ENCODE data around the gene TRPM2. TPM values are rescaled to one million over a fixed set of nuclear protein-coding genes. Genes with fewer than 3 reads are reported as not detected.
A peak's percentile ranks its signal among the peaks of the same experiment; 100 is the strongest.

Gene TRPM2
- total RNA-seq, 2 experiments from 2014 or later, result 1.9 to 2.9 TPM

DNA sequence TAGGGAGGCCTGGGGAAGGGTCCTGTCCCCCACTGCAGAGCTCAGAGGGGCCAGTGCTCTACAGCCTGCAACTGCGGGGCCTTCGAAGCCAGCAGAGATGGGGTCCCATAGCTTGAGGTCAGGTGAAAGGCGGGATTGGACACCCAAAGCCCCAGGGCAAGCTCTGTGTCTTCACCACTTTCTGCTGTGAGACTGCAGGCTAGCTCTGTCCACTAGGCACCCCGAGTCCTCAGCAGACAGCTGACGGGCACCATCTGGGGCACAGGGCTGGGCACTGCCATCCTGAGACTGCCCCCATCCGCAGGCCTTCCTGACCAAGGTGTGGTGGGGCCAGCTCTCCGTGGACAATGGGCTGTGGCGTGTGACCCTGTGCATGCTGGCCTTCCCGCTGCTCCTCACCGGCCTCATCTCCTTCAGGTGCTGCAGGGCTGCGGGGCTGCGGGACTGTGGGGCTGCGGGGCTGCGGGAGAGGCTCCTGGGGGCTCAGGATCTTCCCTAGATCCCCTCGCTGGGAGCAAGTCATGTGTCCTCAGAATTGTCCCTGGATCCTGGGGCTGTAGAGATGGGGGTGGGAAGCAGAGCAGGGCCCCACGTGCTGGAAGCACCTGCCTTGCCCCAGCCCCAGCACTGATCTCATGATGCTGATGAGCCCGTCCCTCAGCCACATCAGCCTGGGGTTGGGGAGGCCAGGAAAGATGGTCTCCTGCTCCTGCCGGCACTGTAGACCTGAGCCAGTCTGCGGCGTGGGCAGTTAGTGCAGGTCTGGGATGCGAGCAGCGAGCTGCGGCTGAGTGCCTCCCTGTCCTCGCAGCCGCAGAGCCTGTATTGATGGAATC is 46.8 kb downstream of the TRPM2 start:
- intact Hi-C loops (cut with DNase I, micrococcal nuclease), result no loop called here
- no peaks in the 10 kb centered on the region for H3K27me3 Mint-ChIP-seq
- DNase-seq (no peak), ATAC-seq (ENCODE audit: poor library complexity) (no peak)
- CTCF ChIA-PET, result no interaction called here
- H3K9me3 Mint-ChIP-seq, result no peaks in the 10 kb centered on the region
- H3K27ac ChIP-seq (ENCODE audit: low read depth in 1 of 2, low read length in 2 of 2), result no peak overlapping the region
- no peak overlapping the region for H3K4me3 Mint-ChIP-seq
- no peaks in the 10 kb centered on the region for H3K4me1 Mint-ChIP-seq (ENCODE audit: low read depth)
- no peaks in the 10 kb centered on the region for H3K36me3 ChIP-seq (ENCODE audit: insufficient read depth, low read length)
- H3K9me3 ChIP-seq (ENCODE audit: control insufficient read depth in 1 of 2, insufficient read depth in 1 of 2, low read length in 2 of 2), result peaks cover 0 to 2% of the 10 kb centered on the region in 2 experiments
- no peak overlapping the region for H3K4me3 ChIP-seq (ENCODE audit: low read length)
- H3K36me3 Mint-ChIP-seq (ENCODE audit: low read depth), result no peaks in the 10 kb centered on the region
- H3K27me3 ChIP-seq (ENCODE audit: control insufficient read depth in 1 of 2, insufficient read depth in 2 of 2, low read length in 2 of 2), result no peaks in the 10 kb centered on the region
- POLR2A ChIA-PET, result no interaction called here
- TF ChIP-seq, protein P1, sequence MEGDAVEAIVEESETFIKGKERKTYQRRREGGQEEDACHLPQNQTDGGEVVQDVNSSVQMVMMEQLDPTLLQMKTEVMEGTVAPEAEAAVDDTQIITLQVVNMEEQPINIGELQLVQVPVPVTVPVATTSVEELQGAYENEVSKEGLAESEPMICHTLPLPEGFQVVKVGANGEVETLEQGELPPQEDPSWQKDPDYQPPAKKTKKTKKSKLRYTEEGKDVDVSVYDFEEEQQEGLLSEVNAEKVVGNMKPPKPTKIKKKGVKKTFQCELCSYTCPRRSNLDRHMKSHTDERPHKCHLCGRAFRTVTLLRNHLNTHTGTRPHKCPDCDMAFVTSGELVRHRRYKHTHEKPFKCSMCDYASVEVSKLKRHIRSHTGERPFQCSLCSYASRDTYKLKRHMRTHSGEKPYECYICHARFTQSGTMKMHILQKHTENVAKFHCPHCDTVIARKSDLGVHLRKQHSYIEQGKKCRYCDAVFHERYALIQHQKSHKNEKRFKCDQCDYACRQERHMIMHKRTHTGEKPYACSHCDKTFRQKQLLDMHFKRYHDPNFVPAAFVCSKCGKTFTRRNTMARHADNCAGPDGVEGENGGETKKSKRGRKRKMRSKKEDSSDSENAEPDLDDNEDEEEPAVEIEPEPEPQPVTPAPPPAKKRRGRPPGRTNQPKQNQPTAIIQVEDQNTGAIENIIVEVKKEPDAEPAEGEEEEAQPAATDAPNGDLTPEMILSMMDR (IDR thresholded peaks at IDR 0.05), result no peak
- no peak overlapping the region for H3K27ac Mint-ChIP-seq
- H3K4me1 ChIP-seq (ENCODE audit: insufficient read depth, low read length), result no peaks in the 10 kb centered on the region

- Mint-ChIP-seq H3K36me3 (ENCODE audit: low read depth) (no peaks in the 10 kb centered on the region), H3K27ac (no peak overlapping the region), H3K4me3 (no peak overlapping the region), H3K9me3 (no peaks in the 10 kb centered on the region), H3K27me3 (no peaks in the 10 kb centered on the region), H3K4me1 (ENCODE audit: low read depth) (no peaks in the 10 kb centered on the region)
- DNase-seq (no peak), ATAC-seq (ENCODE audit: poor library complexity) (no peak)
- ChIA-PET CTCF (no interaction called here), POLR2A (no interaction called here)
- intact Hi-C loops (cut with DNase I, micrococcal nuclease), result no loop called here
- Histone ChIP-seq H3K4me3 (ENCODE audit: low read length) (no peak overlapping the region), H3K27ac (ENCODE audit: low read depth in 1 of 2, low read length in 2 of 2) (no peak overlapping the region), H3K9me3 (ENCODE audit: control insufficient read depth in 1 of 2, insufficient read depth in 1 of 2, low read length in 2 of 2) (peaks cover 0 to 9% of the 10 kb centered on the region in 2 experiments), H3K36me3 (ENCODE audit: insufficient read depth, low read length) (no peaks in the 10 kb centered on the region), H3K27me3 (ENCODE audit: control insufficient read depth in 1 of 2, insufficient read depth in 2 of 2, low read length in 2 of 2) (no peaks in the 10 kb centered on the region), H3K4me1 (ENCODE audit: insufficient read depth, low read length) (no peaks in the 10 kb centered on the region)
- TF ChIP-seq, protein P1 (IDR thresholded peaks at IDR 0.05), result no peak
Measured at GRCh38 chr21:44400791-44401385, 47.5 kb downstream of the TRPM2 start.

- Mint-ChIP-seq H3K27me3 (no peaks in the 10 kb centered on the region), H3K27ac (no peak overlapping the region), H3K9me3 (no peaks in the 10 kb centered on the region), H3K4me3 (no peak overlapping the region), H3K36me3 (ENCODE audit: low read depth) (no peaks in the 10 kb centered on the region), H3K4me1 (ENCODE audit: low read depth) (no peaks in the 10 kb centered on the region)
- H3K36me3 ChIP-seq (ENCODE audit: insufficient read depth, low read length), result no peaks in the 10 kb centered on the region
- TF ChIP-seq, protein P1 (IDR thresholded peaks at IDR 0.05), result no peak
- CTCF ChIA-PET, result no interaction called here
- no peaks in the 10 kb centered on the region for H3K4me1 ChIP-seq (ENCODE audit: insufficient read depth, low read length)
- no peak overlapping the region for H3K4me3 ChIP-seq (ENCODE audit: low read length)
- H3K27me3 ChIP-seq (ENCODE audit: control insufficient read depth in 1 of 2, insufficient read depth in 2 of 2, low read length in 2 of 2), result no peaks in the 10 kb centered on the region
- ATAC-seq (ENCODE audit: poor library complexity), result no peak
- H3K9me3 ChIP-seq (ENCODE audit: control insufficient read depth in 1 of 2, insufficient read depth in 1 of 2, low read length in 2 of 2), result peaks cover 0 to 13% of the 10 kb centered on the region in 2 experiments
- H3K27ac ChIP-seq (ENCODE audit: low read depth in 1 of 2, low read length in 2 of 2), result no peak overlapping the region
- POLR2A ChIA-PET, result no interaction called here
- peak in 1 of 14 experiments; percentile 9 for DNase-seq
- intact Hi-C loops (cut with DNase I, micrococcal nuclease), result no loop called here
Measured at GRCh38 chr21:44401386-44402160, 48.2 kb downstream of the TRPM2 start.
